Mesenchymal stem cell (in vitro differentiated cells and primary cell): ENCODE data around the gene ENDOG.

Experiments
- DNase-seq: peaks from one replicate; pipeline ENCODE4 v3.0.0-alpha.2; 2013
- H2AFZ ChIP-seq: one replicate; pipeline ENCODE4 v1.6.1; 2013; ENCODE audit warnings: low read depth, mild to moderate bottlenecking, control low read depth, inconsistent platforms, low read length, moderate library complexity
- H2AK5ac ChIP-seq: 2 replicates; pipeline ENCODE4 v1.6.1; 2013; ENCODE audit warnings: low read length, moderate library complexity, mild to moderate bottlenecking, inconsistent platforms; ENCODE audit not compliant: severe bottlenecking
- H2BK120ac ChIP-seq: one replicate; pipeline ENCODE4 v1.6.1; 2013; ENCODE audit warnings: low read depth, mild to moderate bottlenecking, inconsistent platforms, low read length, moderate library complexity
- H2BK12ac ChIP-seq, 2 experiments: one replicate each; pipeline ENCODE4 v1.6.1; 2013; ENCODE audit warnings: inconsistent platforms in 2 of 2, low read length in 2 of 2, mild to moderate bottlenecking in 2 of 2, moderate library complexity in 2 of 2, control low read depth in 1 of 2
- H2BK15ac ChIP-seq: one replicate; pipeline ENCODE4 v1.6.1; 2013; ENCODE audit warnings: mild to moderate bottlenecking, low read depth, inconsistent platforms; ENCODE audit not compliant: poor library complexity, severe bottlenecking
- H2BK5ac ChIP-seq: 2 replicates; pipeline ENCODE4 v1.6.1; 2013; ENCODE audit warnings: low read depth, mild to moderate bottlenecking, low read length, control low read depth, inconsistent platforms; ENCODE audit not compliant: poor library complexity, severe bottlenecking
- H3K14ac ChIP-seq, 2 experiments: one replicate each; pipeline ENCODE4 v1.6.1; 2013; ENCODE audit warnings: inconsistent platforms in 2 of 2, low read length in 2 of 2, control low read depth in 1 of 2, mild to moderate bottlenecking in 1 of 2, moderate library complexity in 1 of 2
- H3K18ac ChIP-seq, 2 experiments: one replicate each; pipeline ENCODE4 v1.6.1; 2013; ENCODE audit warnings: inconsistent platforms in 2 of 2, low read length in 2 of 2, control low read depth in 1 of 2, low read depth in 1 of 2, mild to moderate bottlenecking in 1 of 2
- H3K23ac ChIP-seq, 2 experiments: one replicate each; pipeline ENCODE4 v1.6.1; 2013; ENCODE audit warnings: inconsistent platforms in 2 of 2, low read length in 2 of 2, mild to moderate bottlenecking in 2 of 2, moderate library complexity in 2 of 2, control low read depth in 1 of 2
- H3K27ac ChIP-seq: 2 replicates; pipeline ENCODE4 v1.5.1; 2013; ENCODE audit warnings: mild to moderate bottlenecking, moderate library complexity, low read length, control low read depth, inconsistent platforms; ENCODE audit not compliant: poor library complexity, severe bottlenecking
- H3K27me3 ChIP-seq, 2 experiments: 2 replicates each; pipeline versions ENCODE4 v1.6.1 to v1.7.0; 2013; ENCODE audit warnings: low read length in 2 of 2, mild to moderate bottlenecking in 2 of 2, moderate library complexity in 2 of 2, control low read depth in 1 of 2, inconsistent platforms in 1 of 2; ENCODE audit not compliant: control insufficient read depth in 1 of 2, insufficient read depth in 1 of 2
- H3K36me3 ChIP-seq, 2 experiments: 2 replicates each; pipeline versions ENCODE4 v1.6.1 to v1.7.0; 2013; ENCODE audit warnings: low read length in 2 of 2, control low read depth in 1 of 2, inconsistent platforms in 1 of 2, low read depth in 1 of 2, mild to moderate bottlenecking in 1 of 2; ENCODE audit not compliant: insufficient read depth in 2 of 2, control insufficient read depth in 1 of 2
- H3K4ac ChIP-seq, 2 experiments: one replicate each; pipeline ENCODE4 v1.6.1; 2013; ENCODE audit warnings: inconsistent platforms in 2 of 2, low read length in 2 of 2, mild to moderate bottlenecking in 2 of 2, moderate library complexity in 2 of 2, control low read depth in 1 of 2, low read depth in 1 of 2
- H3K4me1 ChIP-seq: 2 replicates; pipeline ENCODE4 v1.6.1; 2013; ENCODE audit warnings: low read depth, low read length, control low read depth; ENCODE audit not compliant: control insufficient read depth, insufficient read depth
- H3K4me2 ChIP-seq: 2 replicates; pipeline ENCODE4 v1.6.1; 2013; ENCODE audit warnings: low read length, mild to moderate bottlenecking, inconsistent platforms; ENCODE audit not compliant: poor library complexity, severe bottlenecking
- H3K4me3 ChIP-seq, 2 experiments: 2 replicates each; pipeline versions ENCODE4 v1.5.1 to v1.7.0; 2013; ENCODE audit warnings: low read length in 2 of 2, mild to moderate bottlenecking in 2 of 2, control low read depth in 1 of 2, low read depth in 1 of 2; ENCODE audit not compliant: insufficient read depth in 1 of 2
- H3K79me1 ChIP-seq: replicated peaks from 2 replicates; pipeline ENCODE4 v1.6.1; 2013; ENCODE audit warnings: mild to moderate bottlenecking, control low read depth, low read length, inconsistent platforms; ENCODE audit not compliant: poor library complexity, severe bottlenecking
- H3K9ac ChIP-seq: 2 replicates; pipeline ENCODE4 v1.7.0; 2013; ENCODE audit warnings: mild to moderate bottlenecking, low read length, moderate library complexity
- H3K9me3 ChIP-seq: 2 replicates; pipeline ENCODE4 v1.7.0; 2013; ENCODE audit warnings: mild to moderate bottlenecking, low read length; ENCODE audit not compliant: control insufficient read depth
- H4K8ac ChIP-seq: one replicate; pipeline ENCODE4 v1.6.1; 2013; ENCODE audit warnings: inconsistent platforms, mild to moderate bottlenecking, low read length, moderate library complexity
- H4K91ac ChIP-seq: one replicate; pipeline ENCODE4 v1.6.1; 2013; ENCODE audit warnings: mild to moderate bottlenecking, low read length, inconsistent platforms
- WGBS: methylation state at CpG from one replicate; pipeline ENCODE4 v1.1.7; 2013; ENCODE audit warnings: mixed read lengths; 5-methylcytosine and 5-hydroxymethylcytosine counted together

The ENDOG gene

DNA sequence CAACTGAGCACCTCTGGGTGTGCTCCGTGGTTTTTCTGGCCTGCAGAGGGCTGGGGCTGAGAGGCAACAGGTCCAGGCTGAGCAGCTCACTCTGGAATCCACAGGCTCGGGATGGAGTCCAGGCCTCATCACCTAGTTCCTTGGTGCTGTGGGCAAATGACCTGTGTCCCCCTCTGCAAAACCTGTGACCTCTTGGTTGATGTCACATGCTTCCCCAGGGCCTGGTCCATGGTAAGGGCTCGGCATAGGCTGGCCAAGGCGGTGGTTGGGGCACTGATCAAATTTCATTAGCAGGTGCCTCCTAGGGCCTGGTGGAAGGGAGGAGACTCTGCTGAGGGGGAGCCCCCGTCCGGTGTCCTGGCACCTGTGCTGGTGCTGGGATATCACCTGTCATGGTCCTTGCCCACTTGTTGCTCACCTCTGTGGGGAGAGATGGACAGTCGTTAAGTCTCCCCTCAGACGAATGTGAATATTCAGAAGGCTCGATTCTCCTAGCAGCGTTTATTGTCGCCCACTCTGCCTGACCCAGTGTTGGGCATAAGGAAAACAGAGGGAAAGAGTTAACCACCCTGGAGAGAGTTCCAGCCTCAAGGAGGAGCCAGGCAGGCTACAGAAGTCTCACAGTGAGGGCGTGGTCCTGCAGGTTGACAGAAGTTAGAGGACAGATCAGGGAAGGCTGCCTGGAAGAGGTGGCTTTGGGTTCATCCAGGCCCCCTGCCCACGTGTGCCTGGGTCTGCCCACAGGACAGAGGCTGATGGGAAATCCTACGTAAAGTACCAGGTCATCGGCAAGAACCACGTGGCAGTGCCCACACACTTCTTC, 3.5 kb downstream of the ENDOG start:
- H2AK5ac ChIP-seq = no peak overlapping the region
- no peak overlapping the region for H4K91ac ChIP-seq
- H3K18ac ChIP-seq = no peak overlapping the region
- H3K14ac ChIP-seq = no peak overlapping the region
- no peak overlapping the region for H2BK15ac ChIP-seq
- no peak overlapping the region for H3K4me3 ChIP-seq
- H3K79me1 ChIP-seq = peaks cover 11% of the 10 kb centered on the region
- H2AFZ ChIP-seq = no peak overlapping the region
- peaks cover 52 to 63% of the 10 kb centered on the region in 2 experiments for H3K36me3 ChIP-seq
- no peak overlapping the region for H3K4ac ChIP-seq
- H4K8ac ChIP-seq = no peak overlapping the region
- H3K4me1 ChIP-seq = peaks cover 14% of the 10 kb centered on the region
- WGBS = 93% methylated on average over 16 of the region's 16 CpGs
- no peak overlapping the region for H2BK5ac ChIP-seq
- no peak overlapping the region for H3K27ac ChIP-seq
- no peak overlapping the region for H2BK120ac ChIP-seq
- H3K9ac ChIP-seq = no peak overlapping the region
- no peak overlapping the region for H3K4me2 ChIP-seq
- H3K23ac ChIP-seq = no peak overlapping the region
- no peaks in the 10 kb centered on the region for H3K9me3 ChIP-seq
- DNase-seq = no peak
- H2BK12ac ChIP-seq = no peak overlapping the region
- H3K27me3 ChIP-seq = no peaks in the 10 kb centered on the region

- H3K4me2 ChIP-seq = no peak overlapping the region
- H3K23ac ChIP-seq = no peak overlapping the region
- H3K4ac ChIP-seq = no peak overlapping the region
- H2BK120ac ChIP-seq = no peak overlapping the region
- H3K4me1 ChIP-seq = peaks cover 14% of the 10 kb centered on the region
- 95% methylated on average over 20 of the region's 22 CpGs for WGBS
- no peak overlapping the region for H2BK15ac ChIP-seq
- no peak overlapping the region for H2AK5ac ChIP-seq
- peaks cover 59 to 71% of the 10 kb centered on the region in 2 experiments for H3K36me3 ChIP-seq
- H2BK12ac ChIP-seq = no peak overlapping the region
- no peak overlapping the region for H3K14ac ChIP-seq
- H4K91ac ChIP-seq = no peak overlapping the region
- H4K8ac ChIP-seq = no peak overlapping the region
- no peak overlapping the region for H3K9ac ChIP-seq
- H3K27me3 ChIP-seq = no peaks in the 10 kb centered on the region
- no peak overlapping the region for H3K27ac ChIP-seq
- no peak overlapping the region for H2AFZ ChIP-seq
- H3K79me1 ChIP-seq = peaks cover 17% of the 10 kb centered on the region
- no peak overlapping the region for H3K18ac ChIP-seq
- no peak for DNase-seq
- no peak overlapping the region for H3K4me3 ChIP-seq
- H3K9me3 ChIP-seq = no peaks in the 10 kb centered on the region
- H2BK5ac ChIP-seq = no peak overlapping the region
Observed at GRCh38 chr9:128822407-128823042, 4.2 kb downstream of the ENDOG start.

DNA sequence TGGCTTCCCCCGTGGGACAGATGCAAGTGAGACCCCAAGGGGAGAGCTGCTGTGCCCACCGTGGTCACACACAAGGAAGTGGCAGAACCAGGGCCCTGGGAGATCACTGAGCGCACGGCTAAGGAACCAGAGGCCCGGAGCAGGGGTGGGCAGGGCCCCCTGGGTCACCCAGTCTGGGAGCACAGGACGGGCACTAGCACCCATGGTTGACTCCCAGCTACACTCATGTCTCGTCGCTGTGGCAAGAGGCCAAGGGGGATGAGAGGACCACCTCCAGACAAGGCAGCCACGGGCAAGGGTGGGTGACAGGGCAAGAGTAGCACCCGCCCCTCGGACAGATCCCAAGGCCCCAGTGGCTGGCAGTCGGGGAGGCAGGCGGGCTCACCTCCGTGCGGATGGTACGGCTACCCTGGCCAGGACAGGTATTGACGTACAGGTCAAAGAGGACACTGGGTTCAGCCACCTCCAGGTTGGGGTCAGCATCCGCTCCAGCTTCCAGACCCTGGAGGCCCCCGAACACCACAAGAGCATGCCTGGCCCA, 5.1 kb downstream of the ENDOG start:
- no peak for DNase-seq
- H3K9me3 ChIP-seq = no peaks in the 10 kb centered on the region
- H3K4ac ChIP-seq = no peak overlapping the region
- no peak overlapping the region for H3K4me2 ChIP-seq
- peak overlapping the region in 1 of 2 experiments; percentile 18 for H3K4me3 ChIP-seq
- H2BK12ac ChIP-seq = no peak overlapping the region
- no peaks in the 10 kb centered on the region for H3K27me3 ChIP-seq
- no peak overlapping the region for H4K8ac ChIP-seq
- no peak overlapping the region for H2BK15ac ChIP-seq
- no peak overlapping the region for H2BK5ac ChIP-seq
- H2AK5ac ChIP-seq = no peak overlapping the region
- H3K79me1 ChIP-seq = peaks cover 21% of the 10 kb centered on the region
- H4K91ac ChIP-seq = no peak overlapping the region
- no peak overlapping the region for H3K27ac ChIP-seq
- no peak overlapping the region for H3K23ac ChIP-seq
- 96% methylated on average over 19 of the region's 19 CpGs for WGBS
- H3K36me3 ChIP-seq = peaks cover 65 to 71% of the 10 kb centered on the region in 2 experiments
- no peak overlapping the region for H2AFZ ChIP-seq
- no peak overlapping the region for H3K18ac ChIP-seq
- H3K14ac ChIP-seq = no peak overlapping the region
- no peak overlapping the region for H3K9ac ChIP-seq
- peaks cover 15% of the 10 kb centered on the region for H3K4me1 ChIP-seq
- no peak overlapping the region for H2BK120ac ChIP-seq

DNA sequence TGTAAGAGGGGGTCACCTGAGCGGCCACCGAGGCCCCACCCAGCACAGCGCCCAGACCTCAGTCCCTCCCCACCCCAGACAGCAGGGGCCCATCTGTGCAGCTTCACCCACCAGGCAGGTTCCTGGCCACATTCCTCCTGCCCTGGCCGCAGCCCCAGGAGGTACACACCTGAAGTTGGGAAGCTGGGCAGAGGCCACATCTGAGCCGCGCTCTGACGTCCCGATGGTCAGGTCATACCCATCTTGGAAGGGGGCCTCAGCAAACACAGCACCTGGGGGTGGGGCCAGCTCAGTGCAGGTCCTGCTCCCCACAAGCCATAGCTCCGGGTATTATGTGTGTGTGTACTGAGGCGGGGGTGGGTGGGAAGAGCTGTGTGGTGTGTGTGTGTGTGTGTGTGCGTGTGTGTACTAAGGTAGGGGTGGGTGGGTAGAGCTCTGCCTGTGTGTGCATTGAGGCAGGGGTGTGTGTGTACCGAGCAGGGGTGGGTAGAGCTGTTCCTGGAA, 5.7 kb downstream of the ENDOG start:
- Histone ChIP-seq H3K9ac (no peak overlapping the region), H2BK12ac (no peak overlapping the region), H2AK5ac (no peak overlapping the region), H3K23ac (no peak overlapping the region), H3K4me3 (no peak overlapping the region), H3K4me2 (no peak overlapping the region), H3K36me3 (peaks cover 65 to 71% of the 10 kb centered on the region in 2 experiments), H3K27me3 (no peaks in the 10 kb centered on the region), H4K8ac (no peak overlapping the region), H4K91ac (no peak overlapping the region), H3K14ac (no peak overlapping the region), H2AFZ (no peak overlapping the region), H2BK15ac (no peak overlapping the region), H2BK120ac (no peak overlapping the region), H3K79me1 (peaks cover 24% of the 10 kb centered on the region), H3K4ac (no peak overlapping the region), H3K9me3 (no peaks in the 10 kb centered on the region), H3K4me1 (peaks cover 16% of the 10 kb centered on the region), H2BK5ac (no peak overlapping the region), H3K18ac (no peak overlapping the region), H3K27ac (no peak overlapping the region)
- WGBS = 98% methylated on average over 11 of the region's 12 CpGs
- no peak for DNase-seq
